H1 (cell line): Measurements from ENCODE around the gene OPHN1. TPM values are rescaled to one million over a fixed set of nuclear protein-coding genes. Genes with fewer than 3 reads are reported as not detected.

Experiments
- CTCF ChIA-PET: fragments of 300-600 bp; sonication (Branson Sonifier 250); formaldehyde crosslinking; loops from one replicate; lab custom pipeline; 2021; ENCODE audit not compliant: partially characterized antibody; lab: Charles Lee
- POLR2A ChIA-PET: fragments of 300-600 bp; sonication (Branson Sonifier 250); formaldehyde crosslinking; loops from one replicate; lab custom pipeline; 2021; ENCODE audit warnings: inconsistent platforms; ENCODE audit not compliant: partially characterized antibody; lab: Charles Lee
- DNase-seq, 2 experiments: peaks; one replicate each; pipeline versions ENCODE4 v3.0.0 to v3.0.0-alpha.2; 2010 to 2022; ENCODE audit warnings: low spot score in 2 of 2, low read depth in 1 of 2, mixed read lengths in 1 of 2
- FAIRE-seq: peaks from 2 replicates; lab custom pipeline; 2011; peaks lifted over from hg19 to GRCh38; lab: Jason Lieb, UNC
- H2AFZ ChIP-seq: 2 replicates; pipeline ENCODE4 v1.8.1; 2012; ENCODE audit warnings: low read length, inconsistent platforms
- H2AK5ac ChIP-seq: 2 replicates; pipeline ENCODE4 v1.6.1; 2013; ENCODE audit warnings: low read depth, low read length
- H2BK120ac ChIP-seq: replicated peaks from 2 replicates; pipeline ENCODE3; 2013; ENCODE audit warnings: low read depth, low read length, inconsistent platforms
- H2BK12ac ChIP-seq: 2 replicates; pipeline ENCODE4 v1.6.1; 2013; ENCODE audit warnings: low read depth, low read length
- H2BK15ac ChIP-seq: 2 replicates; pipeline ENCODE4 v1.6.1; 2013; ENCODE audit warnings: low read length
- H2BK20ac ChIP-seq: 2 replicates; pipeline ENCODE4 v1.6.1; 2013; ENCODE audit warnings: low read length
- H2BK5ac ChIP-seq: 2 replicates; pipeline ENCODE4 v1.6.1; 2013; ENCODE audit warnings: low read depth, low read length
- H3K14ac ChIP-seq: 2 replicates; pipeline ENCODE4 v1.6.1; 2013; ENCODE audit warnings: inconsistent platforms; ENCODE audit not compliant: insufficient read length
- H3K18ac ChIP-seq: 2 replicates; pipeline ENCODE4 v1.6.1; 2013; ENCODE audit warnings: low read length; ENCODE audit errors: extremely low read depth
- H3K23ac ChIP-seq: 2 replicates; pipeline ENCODE4 v1.6.1; 2013; ENCODE audit warnings: inconsistent platforms; ENCODE audit not compliant: insufficient read length
- H3K23me2 ChIP-seq: 2 replicates; pipeline ENCODE4 v1.6.1; 2013; ENCODE audit warnings: low read depth, low read length
- H3K27ac ChIP-seq: 2 replicates; pipeline ENCODE4 v1.6.1; 2011; ENCODE audit warnings: low read depth, low read length, inconsistent platforms
- H3K27me3 ChIP-seq, 4 experiments: replicated peaks in 1 of 4; 1 replicate in 1 of 4; 2 replicates in 3 of 4; pipeline versions ENCODE4 v1.6.1 to v1.8.1; 2011 to 2013; ENCODE audit warnings: low read length in 3 of 4, mild to moderate bottlenecking in 3 of 4, inconsistent platforms in 2 of 4, mixed read lengths in 2 of 4, moderate library complexity in 1 of 4; ENCODE audit not compliant: control insufficient read depth in 3 of 4, insufficient read depth in 3 of 4; ENCODE audit errors: extremely low read depth in 1 of 4
- H3K36me3 ChIP-seq, 4 experiments: 2 replicates each; pipeline versions ENCODE4 v1.6.1 to v1.8.1; 2011 to 2013; ENCODE audit warnings: mild to moderate bottlenecking in 4 of 4, low read length in 3 of 4, moderate library complexity in 2 of 4, control low read depth in 1 of 4, inconsistent platforms in 1 of 4; ENCODE audit not compliant: insufficient read depth in 4 of 4, control insufficient read depth in 2 of 4
- H3K4ac ChIP-seq: replicated peaks from 2 replicates; pipeline ENCODE3; 2013; ENCODE audit warnings: low read length, low read depth, mixed read lengths, inconsistent platforms; ENCODE audit not compliant: insufficient read length
- H3K4me1 ChIP-seq, 4 experiments: replicated peaks in 1 of 4; 1 replicate in 1 of 4; 2 replicates in 3 of 4; pipeline versions ENCODE4 v1.6.1 to v1.8.1; 2011 to 2013; ENCODE audit warnings: low read length in 3 of 4, inconsistent platforms in 2 of 4, mixed read lengths in 1 of 4; ENCODE audit not compliant: insufficient read depth in 4 of 4, control insufficient read depth in 3 of 4
- H3K4me2 ChIP-seq, 2 experiments: 2 replicates each; pipeline versions ENCODE4 v1.6.1 to v1.8.1; 2011 to 2013; ENCODE audit warnings: low read depth in 2 of 2, low read length in 2 of 2, control low read depth in 1 of 2, inconsistent platforms in 1 of 2, mild to moderate bottlenecking in 1 of 2; ENCODE audit not compliant: insufficient read depth in 1 of 2
- H3K4me3 ChIP-seq, 4 experiments: fragments of 200-600, 300-600 bp in 1 of 4; sonication (generic), shearing (Covaris generic), sonication (Bioruptor Twin) in 1 of 4; 2 replicates each; pipeline versions ENCODE4 v1.5.1 to v1.8.1; 2011 to 2016; ENCODE audit warnings: low read length in 4 of 4, low read depth in 3 of 4, control low read depth in 2 of 4, inconsistent platforms in 2 of 4, mild to moderate bottlenecking in 2 of 4, mixed read lengths in 1 of 4, moderate library complexity in 1 of 4; ENCODE audit not compliant: insufficient read depth in 2 of 4; ENCODE audit errors: extremely low read depth in 1 of 4
- H3K56ac ChIP-seq: replicated peaks from 2 replicates; pipeline ENCODE3; 2013; ENCODE audit warnings: low read depth, mild to moderate bottlenecking, mixed read lengths, low read length, inconsistent platforms; ENCODE audit not compliant: insufficient read length
- H3K79me1 ChIP-seq: 2 replicates; pipeline ENCODE4 v1.6.1; 2013; ENCODE audit warnings: low read depth, low read length, control low read depth
- H3K79me2 ChIP-seq, 2 experiments: 2 replicates each; pipeline versions ENCODE4 v1.6.1 to v1.8.1; 2012 to 2013; ENCODE audit warnings: low read length in 2 of 2, mild to moderate bottlenecking in 2 of 2, inconsistent platforms in 1 of 2; ENCODE audit not compliant: insufficient read depth in 2 of 2, control insufficient read depth in 1 of 2
- H3K9ac ChIP-seq, 4 experiments: replicated peaks in 1 of 4; 1 replicate in 1 of 4; 2 replicates in 3 of 4; pipeline versions ENCODE4 v1.6.1 to v1.8.1; 2011 to 2013; ENCODE audit warnings: low read depth in 3 of 4, low read length in 3 of 4, control low read depth in 2 of 4, mild to moderate bottlenecking in 2 of 4, moderate library complexity in 2 of 4, inconsistent platforms in 1 of 4; ENCODE audit errors: extremely low read depth in 1 of 4
- H3K9me3 ChIP-seq, 2 experiments: 2 replicates each; pipeline versions ENCODE4 v1.6.1 to v1.8.1; 2012 to 2013; ENCODE audit warnings: mild to moderate bottlenecking in 2 of 2, moderate library complexity in 2 of 2, control low read depth in 1 of 2, inconsistent platforms in 1 of 2, low read depth in 1 of 2, low read length in 1 of 2, mixed read lengths in 1 of 2; ENCODE audit not compliant: insufficient read depth in 2 of 2
- H4K20me1 ChIP-seq, 2 experiments: replicated peaks in 1 of 2; 2 replicates each; pipeline versions ENCODE3 to v1.8.1; 2011 to 2013; ENCODE audit warnings: inconsistent platforms in 2 of 2, low read length in 2 of 2, mild to moderate bottlenecking in 1 of 2; ENCODE audit not compliant: insufficient read depth in 2 of 2, control insufficient read depth in 1 of 2
- H4K5ac ChIP-seq: 2 replicates; pipeline ENCODE4 v1.6.1; 2013; ENCODE audit warnings: low read length, low read depth, mixed read lengths, inconsistent platforms; ENCODE audit not compliant: insufficient read length
- H4K8ac ChIP-seq: 2 replicates; pipeline ENCODE4 v1.8.0; 2013; ENCODE audit warnings: mild to moderate bottlenecking, moderate library complexity, low read length, inconsistent platforms; ENCODE audit not compliant: insufficient read depth; ENCODE audit errors: extremely low read depth
- H4K91ac ChIP-seq: replicated peaks from 2 replicates; pipeline ENCODE3; 2013; ENCODE audit warnings: low read length, mixed read lengths, inconsistent platforms; ENCODE audit not compliant: insufficient read length
- HDAC6 ChIP-seq: IDR thresholded peaks from one replicate; pipeline ENCODE4 v1.7.1; 2012; ENCODE audit warnings: low read depth, mild to moderate bottlenecking, inconsistent platforms, low read length, moderate library complexity
- NRF1 ChIP-seq: IDR thresholded peaks from 2 replicates; pipeline ENCODE4 v1.6.1; 2011; ENCODE audit warnings: mild to moderate bottlenecking, low read depth, low read length, improper control_type of control experiment
- POLR2AphosphoS5 ChIP-seq: IDR thresholded peaks from 2 replicates; pipeline ENCODE4 v1.6.1; 2011; ENCODE audit warnings: low read depth, low read length
- SP2 ChIP-seq: IDR thresholded peaks from 2 replicates; pipeline ENCODE4 v1.6.1; 2012; ENCODE audit warnings: mild to moderate bottlenecking, low read length, inconsistent platforms
- ZNF274 ChIP-seq: IDR thresholded peaks from 2 replicates; pipeline ENCODE4 v1.7.0; 2012; ENCODE audit warnings: low read length, borderline replicate concordance; ENCODE audit errors: extremely low read depth
- WGBS, 2 experiments: shearing (Covaris generic) in 1 of 2; methylation state at CpG; one replicate each; pipeline versions ENCODE4 v1.1.6 to v1.1.7; 2013 to 2015; ENCODE audit warnings: low lambda C conversion rate in 2 of 2, mixed read lengths in 2 of 2, inconsistent platforms in 1 of 2, low coverage in 1 of 2, missing lambda C conversion rate in 1 of 2; ENCODE audit not compliant: insufficient replicate concordance in 2 of 2, insufficient coverage in 1 of 2, insufficient read length in 1 of 2; ENCODE audit errors: extremely low coverage in 1 of 2, missing lambda C conversion rate in 1 of 2; 5-methylcytosine and 5-hydroxymethylcytosine counted together
- polyA plus RNA-seq, 7 experiments: library from polyadenylated mRNA; depleted of rRNA in 3 of 7; stranded (reverse) in 5 of 7; unstranded in 2 of 7; fragments of >200 nt in 5 of 7; fragments of 200-250 nt in 2 of 7; gene quantifications; 1 replicate in 5 of 7; 2 replicates in 1 of 7; 4 replicates in 1 of 7; pipeline versions ENCODE4 v1.2.1 to v1.2.3, GENCODE V29; 2011 to 2013; ENCODE audit warnings: missing spikeins in 2 of 7, mixed read lengths in 2 of 7
- total RNA-seq: library from RNA; stranded (reverse); fragmentation: NEBNext Ultra II Directional; extraction: Animal tissue kit (Norgen Biotek cat#: 25700); gene quantifications from 2 replicates; pipeline ENCODE4 v1.2.1, GENCODE V29; 2021
- TF ChIP-seq, protein P1 (sequence below): IDR thresholded peaks from 2 replicates; pipeline ENCODE4 v1.6.1; 2012; ENCODE audit warnings: inconsistent platforms

Gene OPHN1
- total and polyA plus RNA-seq, 2 of the 8 experiments (the other 6 are each of a cell fraction or from before 2014, with no cell fraction given), result 1.2 to 3.5 TPM

DNA sequence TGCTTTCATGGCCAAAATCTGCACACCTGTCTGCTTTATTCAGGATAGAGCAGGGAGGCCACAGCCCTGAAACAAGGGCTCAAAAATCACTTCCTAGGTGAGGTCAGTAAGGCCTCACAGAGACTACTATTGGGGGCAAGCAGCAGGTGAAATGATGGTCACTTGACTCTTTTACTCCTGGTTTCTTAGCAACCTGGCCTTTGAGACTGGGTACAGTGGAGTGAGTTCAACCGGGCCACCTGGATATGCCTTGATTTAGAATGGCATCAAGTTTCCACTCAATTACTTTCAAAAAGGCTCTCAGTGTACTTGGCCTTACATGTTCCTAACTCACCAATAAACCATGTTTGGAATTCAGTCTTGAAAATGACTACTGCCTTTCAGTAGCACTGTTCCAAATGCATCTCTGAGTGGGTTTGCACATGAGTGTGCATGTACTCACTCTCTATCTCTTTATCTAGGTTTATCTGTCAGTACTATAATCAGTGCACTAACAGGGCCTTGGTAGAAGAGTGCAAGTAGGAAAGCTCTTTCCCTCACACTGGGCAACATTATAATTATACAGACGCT is 388.2 kb downstream of the OPHN1 start:
- Histone ChIP-seq H4K5ac (no peak overlapping the region), H2BK5ac (no peak overlapping the region), H2BK20ac (no peak overlapping the region), H3K4ac (no peak overlapping the region), H2BK15ac (no peak overlapping the region), H3K23me2 (no peaks in the 10 kb centered on the region), H2AFZ (no peak overlapping the region), H3K23ac (no peak overlapping the region), H3K4me2 (no peak overlapping the region), H3K27me3 (peaks cover 0 to 3% (median 0%) of the 10 kb centered on the region in 4 experiments; a peak in 2 of 7 replicates), H3K36me3 (no peaks in the 10 kb centered on the region), H4K8ac (no peak overlapping the region), H2AK5ac (no peak overlapping the region), H3K79me2 (no peaks in the 10 kb centered on the region), H2BK120ac (no peak overlapping the region), H3K9me3 (no peaks in the 10 kb centered on the region), H3K9ac (no peak overlapping the region), H3K18ac (no peak overlapping the region), H4K91ac (no peak overlapping the region), H3K14ac (no peak overlapping the region), H3K79me1 (no peaks in the 10 kb centered on the region), H3K27ac (no peak overlapping the region), H3K4me3 (no peak overlapping the region), H3K4me1 (peaks cover 0 to 8% (median 3%) of the 10 kb centered on the region in 4 experiments; a peak in 4 of 7 replicates), H4K20me1 (no peaks in the 10 kb centered on the region), H2BK12ac (no peak overlapping the region), H3K56ac (no peak overlapping the region)
- ChIA-PET POLR2A (no interaction called here), CTCF (no interaction called here)
- DNase-seq (no peak), FAIRE-seq (no peak)
- WGBS, 2 experiments, result 100% methylated on average over 2 of the region's 2 CpGs; no CpG with 5 or more reads in 1 of the 2 experiments
- TF ChIP-seq POLR2AphosphoS5 (no peak), SP2 (no peak), ZNF274 (no peak), NRF1 (no peak), HDAC6 (no peak)
- TF ChIP-seq, protein P1, sequence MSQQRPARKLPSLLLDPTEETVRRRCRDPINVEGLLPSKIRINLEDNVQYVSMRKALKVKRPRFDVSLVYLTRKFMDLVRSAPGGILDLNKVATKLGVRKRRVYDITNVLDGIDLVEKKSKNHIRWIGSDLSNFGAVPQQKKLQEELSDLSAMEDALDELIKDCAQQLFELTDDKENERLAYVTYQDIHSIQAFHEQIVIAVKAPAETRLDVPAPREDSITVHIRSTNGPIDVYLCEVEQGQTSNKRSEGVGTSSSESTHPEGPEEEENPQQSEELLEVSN, result no peak
